SKM-1 (cell line): ENCODE measurements around the gene JMJD4.
"Not testable (repeated sequence)": the region's sequence is repeated elsewhere in the genome, so short reads cannot be mapped to it uniquely, and the experiment has no call there.

Source experiments
- DNase-seq: peaks from one replicate; lab custom pipeline; 2025; ENCODE audit not compliant: unreplicated experiment; lab: John Stamatoyannopoulos, UW

JMJD4 gene

DNA sequence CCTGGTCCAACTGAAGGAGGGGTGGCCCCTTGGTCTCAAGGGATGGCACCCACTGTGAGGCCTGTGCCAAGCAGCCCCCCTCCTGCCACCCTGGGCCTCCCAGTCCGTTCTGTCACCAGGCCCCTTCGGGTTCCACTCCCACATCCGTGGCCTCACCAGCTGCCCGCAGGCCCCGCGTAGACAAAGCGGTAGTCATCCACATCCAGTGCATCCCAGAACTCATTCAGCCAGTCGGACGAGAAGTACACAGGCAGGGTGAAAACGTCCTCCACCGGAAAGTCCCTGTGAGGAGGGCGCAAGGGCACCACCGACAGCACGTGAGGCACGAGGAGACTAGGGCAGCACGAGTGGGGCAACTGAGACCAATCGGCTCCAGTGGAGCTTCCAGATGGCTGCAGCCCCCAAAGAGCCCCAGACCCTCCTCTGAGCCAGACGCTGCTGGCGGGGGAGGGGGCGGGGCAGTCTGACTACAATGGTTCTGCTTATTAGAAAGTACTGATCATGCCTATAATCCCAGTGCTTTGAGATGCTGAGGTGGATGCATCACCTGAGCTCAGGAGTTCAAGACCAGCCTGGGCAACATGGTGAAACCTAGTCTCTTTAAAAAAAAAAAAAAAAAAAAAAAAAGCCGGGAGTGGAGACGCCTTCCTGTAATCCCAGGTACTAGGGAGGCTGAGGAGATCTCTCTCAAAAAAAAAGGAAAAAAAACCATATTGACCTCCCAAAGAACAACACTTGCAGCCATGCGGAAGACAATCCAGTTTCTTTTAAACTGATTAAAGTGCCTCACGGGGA, 1.2 kb downstream of the JMJD4 start:
- DNase-seq = no peak

DNA sequence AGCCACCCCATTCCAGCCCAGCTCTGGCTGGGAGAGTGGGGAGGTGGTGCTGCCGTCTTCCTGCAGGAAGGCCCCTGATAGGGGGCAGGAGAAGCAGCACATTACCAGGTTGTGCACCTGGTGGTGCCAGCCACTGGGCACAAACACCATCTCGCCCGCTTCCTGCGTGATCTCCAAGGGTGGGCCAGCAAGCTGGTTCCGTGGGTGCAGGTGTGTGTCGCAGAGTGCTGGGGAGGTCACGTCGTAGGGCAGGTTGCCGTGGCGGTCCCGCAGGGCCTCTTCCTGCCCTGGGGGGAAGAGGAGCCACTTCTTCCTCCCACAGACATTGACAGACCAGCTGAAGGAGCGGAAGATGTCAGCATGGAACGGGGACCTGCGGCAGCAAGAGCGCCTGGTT, 1.8 kb downstream of the JMJD4 start:
- no peak for DNase-seq

DNA sequence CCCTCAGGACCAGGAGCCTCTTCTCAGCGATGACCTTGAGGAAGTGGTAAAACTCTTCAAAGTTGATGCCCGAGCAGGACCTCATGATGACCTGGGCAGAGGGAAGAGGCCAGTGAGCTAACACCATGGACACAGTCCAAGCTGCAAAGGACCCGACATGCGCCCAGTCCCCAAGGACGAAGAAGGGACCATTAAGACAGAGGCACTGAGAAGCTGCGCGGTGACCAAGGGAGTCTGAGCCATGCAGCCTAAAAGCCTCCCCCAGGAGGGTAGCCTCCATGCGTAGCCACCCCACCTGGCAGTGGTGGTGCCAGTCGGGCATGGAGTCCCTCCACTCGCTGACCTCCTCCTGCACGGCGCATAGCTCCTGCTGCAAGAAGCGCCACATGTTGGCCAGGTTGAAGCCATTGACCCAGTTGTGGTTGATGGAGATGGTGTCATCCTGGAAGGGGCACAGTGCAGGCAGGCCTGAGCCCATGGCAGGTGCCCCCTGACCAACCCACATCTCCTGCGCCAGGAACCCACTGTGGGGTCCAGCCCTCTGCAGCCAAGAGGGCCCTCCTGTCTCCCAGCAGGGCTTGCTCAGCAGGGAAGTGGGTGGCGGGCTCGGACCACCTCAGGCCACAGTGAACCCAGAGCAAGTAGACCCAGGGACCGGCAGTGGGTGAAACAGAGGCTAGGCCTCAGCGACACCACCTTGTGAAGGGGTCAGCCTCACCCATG, 2.4 kb downstream of the JMJD4 start:
- no peak for DNase-seq

DNA sequence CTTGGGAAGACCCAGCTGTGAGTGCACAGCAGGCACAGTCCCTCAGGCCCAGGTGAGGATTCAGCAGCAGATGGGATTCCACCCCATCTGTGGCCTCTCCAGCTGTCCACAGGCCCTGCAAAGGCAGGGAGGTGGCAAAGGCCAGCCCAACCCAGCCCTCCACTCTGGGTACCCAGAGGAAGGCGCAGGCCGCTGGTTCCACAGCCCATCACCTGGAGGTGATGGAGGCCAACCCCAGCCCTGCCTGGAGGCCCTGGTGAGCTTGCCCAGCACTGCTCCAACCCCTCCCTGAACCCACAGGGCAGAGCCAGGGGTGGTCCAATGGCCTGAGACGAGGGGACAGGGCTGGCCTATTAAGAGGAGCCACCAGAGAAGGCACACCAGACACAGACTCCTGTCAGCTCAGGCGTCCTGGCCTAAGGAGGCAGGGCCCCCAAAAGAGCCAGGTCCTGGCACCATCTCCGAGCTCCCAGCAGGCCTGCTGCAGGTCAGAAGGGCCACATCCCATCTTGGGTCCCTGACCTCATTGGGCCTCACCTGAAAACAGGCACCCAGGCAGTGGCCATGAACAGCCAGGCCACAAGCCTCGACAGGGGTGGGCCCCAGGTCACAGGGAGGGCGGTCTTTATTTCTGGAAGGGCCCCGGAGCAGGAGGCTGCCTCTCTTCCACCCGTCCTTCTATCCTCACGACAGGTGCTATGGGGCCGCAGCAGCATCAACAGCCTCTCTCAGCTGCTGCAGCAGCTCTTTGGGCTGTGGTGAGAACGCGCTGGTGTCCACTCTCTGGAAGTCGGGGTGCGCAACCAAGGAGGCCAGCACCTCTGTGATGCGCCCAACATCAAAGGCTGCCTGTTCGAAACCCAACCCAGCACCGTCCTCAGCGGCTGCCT, 3.2 kb downstream of the JMJD4 start:
- DNase-seq = no peak

DNA sequence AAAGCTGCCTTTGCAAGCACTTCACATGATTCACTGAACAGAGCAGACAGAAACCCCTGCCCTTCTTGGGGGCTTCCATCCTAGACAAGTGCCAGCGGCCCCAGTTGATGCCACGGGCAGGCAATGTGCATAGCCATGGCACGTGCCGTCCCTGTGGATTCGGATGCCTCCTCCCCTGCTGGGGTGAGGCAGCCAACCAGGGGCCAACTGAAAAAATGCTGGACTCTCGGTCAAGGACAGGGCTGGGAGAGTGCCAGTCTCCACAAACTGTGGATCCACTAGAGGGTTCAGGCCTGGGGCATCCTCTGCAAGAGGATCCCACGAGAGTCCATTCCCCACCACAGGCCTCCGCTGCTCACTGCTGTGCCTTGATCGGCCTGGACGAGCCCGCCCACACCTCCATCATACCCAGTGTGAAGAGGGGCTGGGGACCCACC, 3.8 kb downstream of the JMJD4 start:
- DNase-seq = no peak

DNA sequence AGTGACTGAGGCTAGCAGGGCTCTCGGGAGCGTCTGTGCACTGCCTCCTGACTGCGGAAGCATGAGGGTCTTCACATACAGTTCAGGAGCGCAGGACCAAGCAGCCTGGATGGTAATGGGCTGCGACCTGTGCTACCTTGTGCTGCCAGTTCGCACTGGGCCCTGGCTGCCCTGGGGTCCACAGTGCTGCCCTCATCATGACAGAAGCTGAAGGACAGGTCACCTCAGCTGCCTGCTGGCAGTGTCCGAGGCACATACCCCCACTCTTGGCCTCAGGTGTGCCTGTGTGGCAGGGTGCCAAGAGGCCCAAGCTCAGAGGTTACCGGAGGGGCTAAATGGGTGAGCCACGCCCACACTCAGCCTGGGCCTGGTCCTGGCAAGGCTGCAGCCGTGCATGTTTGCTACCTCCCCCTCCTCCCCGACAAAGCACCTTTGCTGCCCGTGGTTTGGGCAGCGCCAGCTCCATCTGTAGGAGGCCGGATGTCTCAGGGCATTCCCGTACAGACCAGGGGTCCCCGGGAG, 4.4 kb downstream of the JMJD4 start:
- no peak for DNase-seq

DNA sequence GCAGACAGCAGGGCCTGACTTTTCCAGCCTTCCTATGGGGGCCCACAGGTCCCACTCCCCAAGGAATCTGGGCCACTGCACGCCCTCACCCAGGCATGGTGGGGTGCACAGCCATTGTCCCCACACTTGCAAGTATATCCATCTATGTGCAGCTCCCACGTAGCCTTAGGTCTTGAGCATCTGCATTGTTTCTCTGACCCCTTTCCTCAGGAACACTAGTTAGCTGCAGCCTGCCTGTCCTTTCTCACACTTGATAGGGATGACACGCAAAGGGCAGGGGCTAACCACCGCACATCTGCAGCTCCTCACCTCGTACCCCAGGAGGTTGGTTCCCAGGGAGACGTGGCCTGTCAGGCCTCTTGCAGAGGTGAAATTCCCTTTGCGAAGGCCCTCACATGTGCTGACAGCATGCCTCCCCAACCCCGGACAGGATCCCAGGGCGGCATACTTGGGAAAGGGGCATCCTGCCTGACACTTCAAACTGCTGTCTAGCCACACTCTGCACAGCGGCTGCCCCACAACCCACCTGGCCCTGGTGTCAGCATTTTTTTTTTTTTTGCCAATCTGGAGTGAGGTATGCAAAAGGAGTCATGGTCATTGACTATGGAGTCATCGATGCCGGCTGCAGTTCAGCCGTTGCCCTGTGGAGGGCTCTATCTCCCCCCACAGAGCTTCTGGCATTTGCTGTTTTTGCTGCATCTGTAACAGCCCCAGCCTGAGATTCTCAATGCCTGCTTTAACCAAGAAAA, 5.0 kb downstream of the JMJD4 start:
- DNase-seq = no peak

DNA sequence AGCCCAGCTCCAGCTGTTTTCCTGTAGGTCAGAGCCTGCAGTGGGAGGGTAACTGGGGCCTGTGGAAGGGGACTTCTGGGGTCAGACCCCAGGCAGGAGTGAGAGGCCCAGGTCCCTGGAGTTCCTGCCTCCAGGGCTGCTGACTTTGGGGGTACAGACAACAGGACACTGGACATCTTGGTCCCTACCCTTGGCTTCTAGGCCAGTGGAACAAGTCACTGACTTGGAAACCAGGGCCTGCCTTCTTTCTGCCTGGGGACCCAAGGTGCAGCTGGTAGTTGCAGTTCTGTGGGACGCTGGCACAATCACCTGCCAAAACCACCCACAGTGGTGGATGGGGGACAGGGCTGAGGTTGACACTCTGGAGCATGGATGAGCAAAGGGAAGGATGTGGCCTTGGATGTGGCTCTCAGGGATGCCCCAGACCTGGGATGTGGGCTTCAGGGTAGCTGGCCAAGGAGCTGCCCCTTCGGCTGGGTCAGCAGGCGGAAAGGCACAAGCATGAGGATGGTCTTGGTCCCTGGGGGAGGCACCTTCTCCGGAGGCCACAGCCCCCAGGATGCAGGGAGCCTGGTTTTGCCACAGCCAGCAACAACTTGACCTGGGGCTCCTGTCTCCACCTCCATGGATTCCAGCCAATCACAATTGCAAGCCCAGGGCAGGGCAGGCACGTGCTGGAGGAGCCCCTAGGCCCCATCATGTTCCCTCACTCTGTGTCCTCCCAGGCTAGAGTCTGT, 5.8 kb downstream of the JMJD4 start:
- no peak for DNase-seq

DNA sequence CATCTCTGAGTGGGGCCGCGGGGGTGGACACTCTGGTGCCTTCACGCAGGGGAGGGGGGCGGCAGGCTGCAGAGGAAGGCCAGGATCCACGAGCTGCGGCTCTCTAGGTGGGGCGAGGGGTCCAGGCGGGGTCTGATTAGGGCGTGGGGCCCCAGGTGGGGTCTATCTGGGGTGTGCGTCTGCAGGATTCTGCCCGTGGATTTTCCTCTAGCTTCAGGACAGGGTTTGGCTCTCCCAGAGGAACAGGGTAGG, 6.3 kb downstream of the JMJD4 start:
- no peak for DNase-seq

DNA sequence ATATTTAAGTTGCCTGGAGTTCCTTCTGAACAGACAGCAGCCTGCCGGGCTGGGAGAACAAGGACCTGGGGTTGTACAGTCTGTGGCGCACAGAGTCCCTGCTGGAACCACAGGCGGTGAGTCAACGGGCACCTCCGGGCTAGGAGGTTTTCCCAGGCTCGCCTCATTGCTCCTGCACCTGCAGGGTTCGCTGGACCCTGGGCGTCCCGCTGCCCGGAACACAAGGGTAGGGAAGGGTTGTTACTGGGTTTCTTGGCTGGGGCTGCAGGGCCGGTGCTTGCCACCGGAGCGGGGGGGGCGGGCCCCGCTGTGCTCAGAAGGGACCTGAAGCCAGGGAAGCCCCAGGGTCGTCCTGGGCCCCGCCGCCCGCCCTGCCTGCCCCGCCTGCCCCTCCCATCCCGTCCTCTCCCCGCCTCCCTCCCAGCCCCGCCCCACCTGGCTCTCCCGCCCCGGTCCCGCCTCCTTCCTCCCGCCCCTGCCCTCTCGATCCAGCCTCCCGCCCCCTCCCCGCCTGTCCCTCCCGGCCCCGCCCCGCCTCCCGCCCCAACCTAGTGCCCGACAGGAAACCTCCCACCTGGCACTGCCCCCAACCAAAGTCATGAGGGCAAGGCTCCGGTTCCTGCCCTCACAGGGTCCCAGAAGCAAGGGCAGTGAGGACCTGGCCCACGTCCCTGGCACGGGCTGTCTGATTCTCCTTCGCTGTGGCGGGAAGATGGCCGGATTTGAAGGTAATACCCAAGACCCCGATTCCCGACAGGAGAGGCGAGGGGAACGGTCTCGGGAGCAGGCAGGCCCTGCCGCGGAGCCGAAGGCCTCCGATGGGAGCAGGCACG, 6.8 kb downstream of the JMJD4 start:
- peak; percentile 50 for DNase-seq

DNA sequence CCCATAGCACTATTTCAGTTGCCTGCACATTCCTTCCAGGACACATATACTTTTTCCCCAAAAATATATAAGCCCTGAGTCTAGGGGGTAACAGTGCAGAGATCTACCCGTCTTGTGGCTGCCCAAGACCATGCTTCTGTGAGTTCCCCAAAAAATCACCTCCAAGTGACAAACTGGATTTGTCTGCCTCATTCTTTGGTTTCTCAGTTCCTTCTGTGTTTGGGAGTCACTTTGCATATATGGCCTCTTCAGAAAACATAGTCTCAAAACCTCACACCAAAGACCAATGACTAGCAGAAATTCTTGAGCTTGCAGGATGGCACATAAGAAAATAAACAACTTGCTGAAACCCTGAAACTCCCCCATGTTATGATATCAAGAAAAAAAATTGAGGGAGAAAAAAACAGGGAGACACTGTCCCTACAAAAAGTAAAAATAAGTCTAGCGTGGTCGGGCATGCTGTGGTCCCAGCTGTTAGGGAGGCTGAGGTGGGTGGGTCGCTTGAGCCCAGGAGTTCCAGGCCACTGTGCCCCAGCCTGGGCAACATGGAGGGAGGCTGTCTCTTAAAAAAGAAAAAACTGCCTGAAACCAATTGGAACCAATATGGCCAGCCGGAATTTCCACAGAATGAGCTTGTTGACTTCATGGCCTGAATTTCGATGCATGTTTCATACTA, 8.0 kb downstream of the JMJD4 start:
- DNase-seq = no peak

DNA sequence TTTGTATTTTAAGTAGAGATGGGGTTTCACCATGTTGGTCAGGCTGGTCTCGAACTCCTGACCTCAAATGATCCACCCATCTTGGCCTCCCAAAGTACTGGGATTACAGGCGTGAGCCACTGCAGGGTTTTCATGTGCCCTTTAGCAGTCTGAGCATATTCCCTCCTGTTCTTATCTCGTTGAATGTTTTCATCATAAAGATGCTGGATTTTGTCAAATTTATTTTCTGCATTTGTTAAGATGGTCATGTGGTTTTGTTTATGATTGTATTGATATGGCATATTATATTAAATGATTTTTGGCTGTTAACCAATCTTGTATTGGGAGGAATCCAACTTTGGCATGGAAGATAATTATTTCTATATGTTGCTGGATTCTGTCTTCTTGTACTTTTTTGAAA, 8.8 kb downstream of the JMJD4 start:
- DNase-seq = no peak

DNA sequence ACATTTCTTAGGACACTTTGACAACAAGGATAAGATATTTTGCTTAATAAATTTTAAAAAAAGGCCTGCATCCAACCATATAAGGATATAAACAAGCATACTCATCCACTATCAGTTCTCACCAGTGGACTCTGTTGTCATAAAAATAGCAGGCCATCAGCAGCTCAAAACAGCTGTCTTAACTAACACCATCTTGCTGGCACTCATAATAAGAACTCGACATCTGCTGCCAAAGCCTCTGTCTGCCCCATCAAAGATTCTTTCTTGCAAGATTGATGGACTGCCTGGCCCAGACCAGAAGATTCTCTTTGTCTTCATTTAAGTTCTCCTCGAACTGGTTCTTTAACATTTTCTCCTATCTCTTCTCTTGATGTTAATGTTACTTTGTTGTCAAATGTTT, 10.1 kb downstream of the JMJD4 start:
- DNase-seq = no peak

DNA sequence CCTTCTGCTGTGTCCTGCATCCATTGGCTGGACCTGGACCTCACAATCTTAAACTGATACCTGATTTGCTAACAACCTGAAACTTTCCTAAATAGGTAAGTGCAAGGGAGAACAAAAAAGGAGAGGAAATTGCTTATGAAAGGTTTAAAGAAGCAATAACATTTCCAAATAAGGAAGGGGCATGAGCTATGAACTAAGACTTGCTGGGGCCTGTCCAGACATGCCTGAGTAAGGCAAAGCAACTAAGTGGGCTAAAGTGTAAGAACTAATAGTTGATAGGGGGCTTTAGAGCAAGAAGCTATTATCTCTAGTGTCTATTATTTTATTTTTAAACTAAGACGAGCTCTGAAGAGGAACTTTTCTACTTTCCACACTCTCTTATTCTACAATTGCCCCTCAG, 11.6 kb downstream of the JMJD4 start:
- no peak for DNase-seq

DNA sequence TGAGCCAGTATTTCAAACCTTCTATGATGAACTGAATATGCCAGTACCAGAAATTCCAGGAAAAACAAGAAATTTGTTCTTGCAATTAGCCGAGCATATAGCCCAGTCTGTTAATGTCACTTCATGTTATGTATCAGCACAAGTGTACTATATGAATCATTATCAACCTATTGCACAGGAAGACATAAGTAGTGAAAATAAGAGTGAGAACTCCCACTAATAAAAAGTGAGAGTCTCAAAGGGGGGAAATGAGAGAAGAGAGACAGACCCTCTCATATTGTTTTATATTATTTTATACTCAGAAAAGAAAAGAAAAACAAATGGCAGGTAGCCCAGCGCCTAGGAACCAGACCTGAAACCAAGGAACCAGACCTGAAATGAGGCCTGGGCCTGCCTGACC, 16.2 kb downstream of the JMJD4 start:
- DNase-seq = no peak

DNA sequence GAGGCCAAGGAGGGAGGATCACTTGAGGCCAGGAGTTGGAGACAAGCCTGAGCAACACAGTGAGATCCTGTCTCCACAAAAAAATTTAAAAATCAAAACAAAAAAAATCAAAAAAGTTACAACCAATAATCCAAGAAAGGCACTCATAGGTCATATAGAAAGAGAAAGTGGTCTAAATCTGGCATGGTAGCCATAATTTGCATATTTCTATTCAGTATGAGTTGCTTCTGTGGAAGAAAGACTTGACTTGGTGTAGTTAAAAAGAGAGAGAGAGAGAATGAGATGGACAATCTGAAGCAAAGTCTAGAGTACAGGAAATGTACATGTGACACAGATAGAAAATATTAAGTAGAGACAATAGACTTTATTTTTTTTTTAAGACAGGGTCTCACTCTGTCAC, 22.5 kb downstream of the JMJD4 start:
- DNase-seq = no peak

DNA sequence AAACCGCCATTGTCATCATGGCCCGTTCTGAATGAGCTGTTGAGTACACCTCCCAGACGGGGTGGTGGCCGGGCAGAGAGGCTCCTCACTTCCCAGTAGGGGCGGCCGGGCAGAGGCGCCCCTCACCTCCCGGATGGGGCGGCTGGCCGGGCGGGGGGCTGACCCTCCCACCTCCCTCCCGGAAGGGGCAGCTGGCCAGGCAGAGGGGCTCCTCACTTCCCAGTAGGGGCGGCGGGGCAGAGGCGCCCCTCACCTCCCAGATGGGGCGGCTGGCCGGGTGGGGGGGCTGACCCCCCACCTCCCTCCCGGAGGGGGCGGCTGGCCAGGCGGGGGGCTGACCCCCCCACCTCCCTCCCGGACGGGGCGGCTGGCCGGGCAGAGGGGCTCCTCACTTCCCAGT, 24.6 kb downstream of the JMJD4 start:
- not testable (repeated sequence) for DNase-seq

DNA sequence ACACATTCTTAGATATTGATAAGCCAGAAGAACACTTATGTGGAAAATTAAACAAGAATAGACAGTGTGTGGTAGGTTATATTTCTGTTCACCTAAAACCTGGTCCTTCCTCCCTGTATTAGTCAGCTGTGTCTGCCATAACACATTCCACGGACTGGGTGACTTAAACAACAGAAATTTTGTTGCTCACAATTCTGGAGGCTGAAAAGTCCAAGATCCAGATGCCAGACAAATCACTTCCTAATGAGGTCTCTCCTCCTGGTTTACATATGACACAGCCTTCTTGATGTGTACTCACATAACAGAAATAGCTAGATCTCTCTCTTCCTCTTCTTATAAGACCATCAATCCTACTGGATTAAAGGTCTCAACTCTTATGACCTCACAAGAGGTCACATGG, 25.7 kb downstream of the JMJD4 start:
- no peak for DNase-seq

DNA sequence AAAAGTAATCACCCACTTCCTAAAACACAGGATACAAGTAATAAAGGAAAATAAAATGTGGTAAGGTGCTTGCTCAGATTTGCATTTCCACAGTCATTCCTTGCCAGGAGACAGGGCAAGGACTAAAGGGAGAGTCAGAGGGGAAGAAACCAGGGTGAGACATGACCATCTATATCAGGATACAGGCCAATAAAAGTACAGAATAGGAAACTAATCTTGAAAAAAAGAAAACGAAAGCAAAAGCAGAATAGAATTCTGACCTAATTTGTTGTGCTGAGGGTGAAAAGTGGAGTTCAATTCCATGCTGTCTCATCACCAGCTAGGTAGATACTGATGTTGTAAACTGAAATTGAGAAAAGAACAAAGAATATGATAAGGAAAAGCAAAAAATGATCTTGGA, 27.3 kb downstream of the JMJD4 start:
- no peak for DNase-seq
